OCI-LY7 (cell line): ENCODE data around the gene ELOVL7. TPM values are rescaled to one million over a fixed set of nuclear protein-coding genes. Genes with fewer than 3 reads are reported as not detected.

Experiments used
- total RNA-seq, 2 experiments: library from RNA; depleted of rRNA in 1 of 2; stranded (reverse); fragments of >200 nt in 1 of 2; shearing (Covaris generic) in 1 of 2; gene quantifications; 2 replicates each; pipeline ENCODE4 v1.2.3, GENCODE V29; 2014 to 2022

Gene ELOVL7
- total RNA-seq, 2 experiments from 2014 or later, result 0.03 TPM; not detected in 1

Other genes starting within 250 kb of the ELOVL7 start
- 43.7 and 46.9 TPM in 2 replicates for gene DEPDC1B, start 144.1 kb downstream of the ELOVL7 start, total RNA-seq (2014; rRNA removed; shearing (Covaris generic))
- gene DEPDC1B, start 144.1 kb downstream of the ELOVL7 start, total RNA-seq (2022), result 47.6 and 51.9 TPM in 2 replicates
- 11.8 and 14.0 TPM in 2 replicates for gene ERCC8, start 100.8 kb upstream of the ELOVL7 start, total RNA-seq (2014; rRNA removed; shearing (Covaris generic))
- 16.6 and 17.5 TPM in 2 replicates for gene ERCC8, start 100.8 kb upstream of the ELOVL7 start, total RNA-seq (2022)
- gene NDUFAF2, start 100.9 kb upstream of the ELOVL7 start, total RNA-seq (2014; rRNA removed; shearing (Covaris generic)), result 20.8 and 34.8 TPM in 2 replicates
- gene NDUFAF2, start 100.9 kb upstream of the ELOVL7 start, total RNA-seq (2022), result 34.5 and 36.8 TPM in 2 replicates